Fibroblast of mammary gland (primary cell): ENCODE data around the gene WASHC3.

ENCODE experiments used
- DNase-seq: peaks from one replicate; pipeline ENCODE4 v3.0.0-alpha.2; 2010; ENCODE audit warnings: low read depth
- H3K4me3 ChIP-seq: 2 replicates; pipeline ENCODE4 v1.5.1; 2011; ENCODE audit warnings: low read depth, mild to moderate bottlenecking, low read length, moderate library complexity; ENCODE audit not compliant: control insufficient read depth
- TF ChIP-seq, protein P1 (sequence below): conservative IDR thresholded peaks from 2 replicates; pipeline ENCODE4 v1.5.1; 2011; ENCODE audit warnings: low read depth, low read length, inconsistent platforms; ENCODE audit not compliant: control insufficient read depth, insufficient read depth

WASHC3 gene

DNA sequence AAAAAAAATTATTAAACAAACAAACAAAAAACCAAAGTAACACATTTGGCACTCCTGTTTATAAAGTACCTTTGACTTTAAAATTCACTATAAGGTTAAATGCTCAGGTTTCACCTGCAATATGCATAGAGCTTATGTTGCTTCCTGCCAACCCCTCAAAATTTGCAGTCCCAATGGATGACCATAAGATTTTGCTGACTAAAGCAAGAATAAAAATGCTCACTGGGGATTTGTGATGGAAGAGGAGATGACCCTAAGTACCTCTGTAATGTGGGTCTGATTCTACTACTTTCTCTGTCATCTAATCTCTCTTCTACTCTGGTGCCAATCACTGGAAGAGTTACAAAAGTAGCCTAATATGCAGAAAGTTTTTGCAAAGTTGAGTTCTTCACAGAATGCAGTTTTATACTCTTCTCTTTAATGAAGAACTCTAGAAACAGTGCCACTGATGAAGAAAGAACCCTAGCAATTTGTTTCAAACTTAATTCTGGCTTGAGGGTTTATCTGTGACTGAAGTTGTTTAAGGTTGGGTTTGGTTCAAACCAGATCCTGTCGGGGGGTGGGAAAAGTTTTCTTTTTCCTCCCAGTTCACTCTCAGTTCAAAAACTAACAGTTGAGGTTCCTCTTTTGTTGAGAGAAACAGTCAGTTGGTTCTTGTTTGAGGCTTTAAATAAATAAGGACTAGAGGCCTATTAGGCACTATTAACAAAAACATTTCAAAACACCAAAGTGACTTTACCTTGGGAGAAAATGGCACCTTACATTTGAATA, 10.9 kb downstream of the WASHC3 start:
- TF ChIP-seq, protein P1, sequence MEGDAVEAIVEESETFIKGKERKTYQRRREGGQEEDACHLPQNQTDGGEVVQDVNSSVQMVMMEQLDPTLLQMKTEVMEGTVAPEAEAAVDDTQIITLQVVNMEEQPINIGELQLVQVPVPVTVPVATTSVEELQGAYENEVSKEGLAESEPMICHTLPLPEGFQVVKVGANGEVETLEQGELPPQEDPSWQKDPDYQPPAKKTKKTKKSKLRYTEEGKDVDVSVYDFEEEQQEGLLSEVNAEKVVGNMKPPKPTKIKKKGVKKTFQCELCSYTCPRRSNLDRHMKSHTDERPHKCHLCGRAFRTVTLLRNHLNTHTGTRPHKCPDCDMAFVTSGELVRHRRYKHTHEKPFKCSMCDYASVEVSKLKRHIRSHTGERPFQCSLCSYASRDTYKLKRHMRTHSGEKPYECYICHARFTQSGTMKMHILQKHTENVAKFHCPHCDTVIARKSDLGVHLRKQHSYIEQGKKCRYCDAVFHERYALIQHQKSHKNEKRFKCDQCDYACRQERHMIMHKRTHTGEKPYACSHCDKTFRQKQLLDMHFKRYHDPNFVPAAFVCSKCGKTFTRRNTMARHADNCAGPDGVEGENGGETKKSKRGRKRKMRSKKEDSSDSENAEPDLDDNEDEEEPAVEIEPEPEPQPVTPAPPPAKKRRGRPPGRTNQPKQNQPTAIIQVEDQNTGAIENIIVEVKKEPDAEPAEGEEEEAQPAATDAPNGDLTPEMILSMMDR = no peak
- H3K4me3 ChIP-seq = no peak overlapping the region
- no peak for DNase-seq

DNA sequence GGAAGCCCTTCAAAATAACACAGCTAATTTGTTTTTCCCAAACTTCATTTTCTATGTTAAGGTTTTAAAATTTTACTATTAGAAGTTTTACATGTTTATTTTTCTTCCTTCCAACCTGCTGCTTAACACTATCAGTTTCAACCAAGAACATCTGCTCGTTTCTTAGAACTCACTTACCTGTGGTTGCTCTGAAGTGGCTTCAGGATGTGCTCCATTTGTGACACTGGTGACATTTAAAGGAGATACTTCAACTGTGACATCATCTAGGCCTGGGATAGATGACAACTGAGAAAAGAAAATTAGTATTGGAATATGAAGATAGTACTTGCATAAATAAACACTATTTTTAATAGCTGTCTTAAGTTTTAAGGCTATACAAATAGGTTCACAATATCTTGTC, 17.9 kb downstream of the WASHC3 start:
- DNase-seq = no peak
- TF ChIP-seq, protein P1 = no peak
- H3K4me3 ChIP-seq = no peak overlapping the region

DNA sequence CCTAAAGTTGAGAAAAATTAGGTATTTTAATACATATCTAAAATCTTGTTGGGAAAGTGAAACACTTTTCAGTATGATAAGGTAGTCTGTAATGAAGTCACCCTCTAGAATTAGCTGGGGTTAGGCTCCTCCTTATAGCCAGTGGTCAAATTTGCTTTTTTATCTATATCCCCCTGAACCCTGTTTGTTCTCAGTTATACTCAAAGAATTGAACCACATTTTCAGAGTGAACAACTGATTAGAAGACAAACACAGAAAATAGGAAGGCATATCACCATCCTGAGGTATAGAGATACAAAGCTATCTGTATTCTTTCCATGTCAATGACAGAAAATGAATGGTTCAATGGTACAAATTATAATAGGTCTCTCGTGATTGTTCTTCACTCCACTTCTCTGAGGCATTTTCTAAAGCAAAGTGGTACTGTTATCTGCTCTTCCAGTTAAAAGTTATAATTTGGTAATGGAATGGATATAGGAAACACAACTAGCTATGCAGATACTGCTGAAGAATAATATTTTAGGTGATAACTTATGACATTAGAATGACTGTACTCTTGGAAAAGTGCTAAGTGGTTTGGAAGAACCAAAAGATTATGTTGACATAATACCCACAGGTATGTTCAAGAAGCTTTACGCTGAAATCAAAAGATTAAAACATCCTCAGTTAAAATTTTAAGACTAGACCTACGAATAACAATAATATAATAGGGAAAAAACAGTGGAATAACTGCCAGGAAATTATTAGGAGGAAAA, 27.6 kb downstream of the WASHC3 start:
- TF ChIP-seq, protein P1 = no peak
- H3K4me3 ChIP-seq = no peak overlapping the region
- peak; percentile 64 for DNase-seq

DNA sequence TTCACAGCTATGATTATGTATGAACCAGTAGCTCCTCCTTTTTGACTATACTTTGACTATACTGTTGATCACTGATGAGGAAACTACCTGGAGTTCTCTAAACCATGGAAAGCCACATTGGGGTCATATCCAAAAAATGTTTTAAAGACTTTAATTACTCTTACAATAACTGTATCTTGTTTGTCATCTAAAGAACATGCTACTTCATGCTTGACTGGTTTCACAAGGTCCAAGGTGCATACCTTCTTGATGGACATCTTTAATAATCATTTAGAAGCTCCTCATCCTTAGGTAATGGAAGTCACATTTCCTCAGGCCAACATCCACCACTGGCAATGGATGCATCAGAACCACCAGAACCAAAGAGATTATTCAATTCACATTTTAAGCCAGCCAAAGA, 29.9 kb downstream of the WASHC3 start:
- TF ChIP-seq, protein P1 = no peak
- no peak for DNase-seq
- no peak overlapping the region for H3K4me3 ChIP-seq

DNA sequence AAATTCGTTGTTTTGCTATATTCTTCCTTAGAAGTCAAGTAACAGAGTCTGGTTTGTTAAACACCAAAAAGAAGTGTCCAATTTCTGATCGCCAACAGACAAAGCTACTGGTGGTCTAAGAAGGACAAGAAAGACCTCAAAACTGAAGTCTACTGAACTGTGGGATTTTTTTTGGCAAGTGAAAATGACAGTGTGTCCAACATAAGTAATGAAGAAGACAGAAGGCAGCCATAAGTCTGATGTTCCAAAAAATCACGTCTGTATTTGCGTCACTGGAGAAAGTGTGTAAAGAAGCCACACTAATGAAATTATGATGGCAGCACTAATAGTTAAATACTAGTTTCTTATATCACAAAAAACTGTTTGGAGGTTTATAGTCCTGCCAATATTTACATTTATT, 32.6 kb downstream of the WASHC3 start:
- H3K4me3 ChIP-seq = no peak overlapping the region
- TF ChIP-seq, protein P1 = no peak
- DNase-seq = peak; percentile 14

DNA sequence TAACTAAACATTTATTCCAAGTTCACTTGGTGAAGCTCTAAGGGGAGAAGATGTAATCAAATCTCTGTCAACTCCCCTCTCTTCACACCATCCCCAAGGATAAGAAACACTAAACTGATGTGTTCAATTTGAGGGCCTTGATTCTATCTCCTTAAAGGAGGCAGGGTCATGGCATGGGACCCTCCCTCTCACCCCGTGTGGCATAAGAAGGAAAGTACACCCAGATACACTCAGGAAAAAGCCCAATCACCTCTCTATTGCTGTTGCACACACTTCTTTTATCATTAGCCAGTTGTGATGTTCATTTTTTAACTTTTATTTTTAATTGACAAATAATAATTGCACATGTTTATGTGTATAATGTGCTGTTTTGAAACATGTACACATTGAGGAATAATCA, 35.1 kb downstream of the WASHC3 start:
- no peak overlapping the region for H3K4me3 ChIP-seq
- TF ChIP-seq, protein P1 = no peak
- no peak for DNase-seq

DNA sequence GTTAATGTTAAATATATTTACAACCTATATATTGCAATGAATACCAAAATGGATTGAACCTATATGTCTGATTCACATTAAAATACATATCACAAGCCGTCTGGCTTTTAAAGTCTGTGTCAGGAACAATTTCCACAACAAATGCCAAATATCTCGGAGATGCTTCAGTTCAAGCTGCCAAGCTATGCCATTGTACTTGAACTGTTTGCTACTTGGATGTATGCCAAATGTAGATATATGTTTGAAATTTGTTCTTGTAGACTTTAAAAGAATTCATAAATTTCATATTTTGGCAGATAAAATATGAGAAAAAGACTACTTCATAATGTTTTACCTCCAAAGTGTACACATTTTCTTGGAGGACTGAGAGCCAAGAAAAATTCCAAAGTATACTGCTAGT, 37.0 kb downstream of the WASHC3 start:
- H3K4me3 ChIP-seq = no peak overlapping the region
- TF ChIP-seq, protein P1 = no peak
- no peak for DNase-seq
